Spinal cord (tissue), 10 donors: ENCODE measurements around the gene ZFHX2. TPM values are rescaled to one million over a fixed set of nuclear protein-coding genes. Genes with fewer than 3 reads are reported as not detected.

Source experiments
- DNase-seq, 6 donors: peaks; one replicate each; pipeline versions ENCODE4 v3.0.0 to v3.0.0-alpha.2; 2013 to 2015; ENCODE audit warnings: low spot score in 6 of 6, low read depth in 4 of 6
- H3K27ac ChIP-seq: one replicate; pipeline ENCODE4 v1.5.1; 2013; ENCODE audit warnings: low read depth, low read length, control low read depth
- H3K27me3 ChIP-seq: one replicate; pipeline ENCODE4 v1.6.1; 2013; ENCODE audit warnings: low read length; ENCODE audit not compliant: control insufficient read depth, insufficient read depth
- H3K36me3 ChIP-seq: one replicate; pipeline ENCODE4 v1.6.1; 2013; ENCODE audit warnings: low read length; ENCODE audit not compliant: control insufficient read depth, insufficient read depth
- H3K4me1 ChIP-seq: one replicate; pipeline ENCODE4 v1.6.1; 2013; ENCODE audit warnings: low read length; ENCODE audit not compliant: control insufficient read depth, insufficient read depth
- H3K4me3 ChIP-seq: one replicate; pipeline ENCODE4 v1.5.1; 2013; ENCODE audit warnings: low read depth, low read length, control low read depth
- H3K9me3 ChIP-seq: one replicate; pipeline ENCODE4 v1.6.1; 2013; ENCODE audit warnings: low read length; ENCODE audit not compliant: control insufficient read depth, insufficient read depth
- WGBS: methylation state at CpG from one replicate; pipeline ENCODE4 v1.1.5; 2013; ENCODE audit warnings: missing lambda C conversion rate; ENCODE audit not compliant: insufficient coverage; 5-methylcytosine and 5-hydroxymethylcytosine counted together
- polyA plus RNA-seq, 2 donors: library from polyadenylated mRNA; unstranded; fragments of 120-200 nt; gene quantifications; one replicate each; pipeline ENCODE4 v1.2.1, GENCODE V29; 2013; ENCODE audit not compliant: insufficient read length in 2 of 2
- total RNA-seq, 2 donors: library from RNA; depleted of rRNA in 1 of 2; stranded (reverse); fragments of 120-200 nt in 1 of 2; fragments of >200 nt in 1 of 2; gene quantifications; one replicate each; pipeline versions ENCODE4 v1.2.3 to v1.2.4, GENCODE V29; 2013 to 2014
- donor health status: healthy.

The ZFHX2 gene
- total and polyA plus RNA-seq, 4 donors = 1.8 to 31.3 (median 14.3) TPM

DNA sequence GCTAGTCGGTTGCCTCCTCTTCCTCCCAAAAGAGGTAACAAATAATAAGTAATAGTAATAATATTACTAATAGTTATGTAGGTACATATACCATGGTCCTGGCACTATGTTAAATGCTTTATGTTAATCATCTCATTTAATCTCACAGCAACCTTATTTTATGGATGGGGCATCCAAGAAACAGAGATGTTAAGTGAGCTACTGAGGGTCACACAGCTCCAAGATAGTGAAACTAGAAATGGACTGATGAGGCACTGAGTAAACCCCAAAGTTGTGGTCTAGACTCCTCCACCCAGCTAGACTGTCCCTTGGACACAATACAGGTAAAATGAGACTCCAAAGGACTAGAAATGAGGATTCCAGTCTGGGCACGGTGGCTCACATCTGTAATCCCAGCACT, 15.1 kb downstream of the ZFHX2 start:
- DNase-seq = no peak
- no peak overlapping the region for H3K4me3 ChIP-seq
- no peak overlapping the region for H3K27ac ChIP-seq
- H3K4me1 ChIP-seq = peaks cover 29% of the 10 kb centered on the region
- H3K36me3 ChIP-seq = peaks cover 49% of the 10 kb centered on the region
- WGBS = 83% methylated on average over 1 of the region's 2 CpGs
- no peaks in the 10 kb centered on the region for H3K9me3 ChIP-seq
- no peaks in the 10 kb centered on the region for H3K27me3 ChIP-seq

DNA sequence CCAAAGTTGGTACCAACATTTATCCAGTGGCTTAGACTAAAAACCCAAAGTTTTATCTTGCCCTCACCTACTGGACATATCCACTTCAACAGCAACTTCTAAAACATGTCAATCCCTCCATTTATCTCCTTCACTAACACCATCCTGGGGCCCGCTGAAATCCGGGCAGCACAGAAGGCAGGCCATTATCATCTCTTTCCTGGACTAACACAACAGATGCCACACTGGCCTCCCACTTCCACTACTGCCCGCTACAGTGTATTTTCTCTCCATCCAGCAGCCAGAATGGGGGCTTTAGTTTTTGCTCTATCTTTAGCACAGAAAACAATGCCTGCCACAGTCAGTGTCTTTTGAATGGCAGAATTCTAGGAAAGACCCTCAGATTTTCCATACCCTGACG, 15.6 kb downstream of the ZFHX2 start:
- Histone ChIP-seq H3K4me1 (peaks cover 35% of the 10 kb centered on the region), H3K4me3 (no peak overlapping the region), H3K27me3 (no peaks in the 10 kb centered on the region), H3K27ac (no peak overlapping the region), H3K9me3 (no peaks in the 10 kb centered on the region), H3K36me3 (peaks cover 55% of the 10 kb centered on the region)
- WGBS = 76% methylated on average over 3 of the region's 4 CpGs
- DNase-seq = no peak

DNA sequence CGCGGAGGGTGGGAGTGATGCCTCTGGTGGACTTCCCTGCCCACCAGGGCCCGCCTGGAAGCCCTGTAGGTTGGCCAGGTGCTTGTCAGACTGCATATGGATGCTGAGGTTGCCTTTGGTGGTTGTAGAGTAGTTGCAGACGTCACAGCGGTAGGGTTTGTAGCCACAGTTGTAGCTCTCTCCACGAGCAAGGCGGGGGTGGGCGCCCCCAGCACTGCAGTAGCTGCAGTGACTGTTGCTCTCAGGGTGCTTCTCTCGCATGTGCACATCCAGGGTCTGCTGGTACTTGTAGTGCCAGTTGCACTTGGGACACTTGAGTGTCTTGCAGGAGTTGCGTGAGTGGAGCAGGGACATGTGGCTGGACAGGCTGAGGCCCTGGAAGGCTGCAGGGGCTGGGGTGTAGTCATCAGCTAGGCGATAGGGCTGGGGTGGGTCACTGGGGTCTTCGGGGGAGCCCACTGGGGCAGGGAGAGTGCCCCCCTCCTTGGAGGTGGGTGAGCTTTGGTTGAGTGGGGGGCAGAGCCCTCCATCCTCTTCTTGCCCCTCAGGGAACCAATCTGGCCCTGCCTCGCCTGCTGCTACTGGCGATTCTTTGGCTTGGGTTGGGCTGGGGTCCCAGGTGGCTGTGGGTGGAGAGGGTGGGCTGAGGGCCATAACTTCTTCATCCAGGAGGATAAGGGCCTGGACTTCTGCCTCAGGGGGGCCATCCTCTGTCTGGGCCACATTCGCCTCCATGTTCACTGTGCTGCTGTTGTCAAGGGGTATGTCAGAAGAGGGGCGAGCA, 17.7 kb downstream of the ZFHX2 start:
- Histone ChIP-seq H3K9me3 (no peaks in the 10 kb centered on the region), H3K27me3 (no peaks in the 10 kb centered on the region), H3K36me3 (peaks cover 73% of the 10 kb centered on the region), H3K4me3 (no peak overlapping the region), H3K4me1 (peaks cover 37% of the 10 kb centered on the region), H3K27ac (no peak overlapping the region)
- 90% methylated on average over 12 of the region's 16 CpGs for WGBS
- no peak for DNase-seq

DNA sequence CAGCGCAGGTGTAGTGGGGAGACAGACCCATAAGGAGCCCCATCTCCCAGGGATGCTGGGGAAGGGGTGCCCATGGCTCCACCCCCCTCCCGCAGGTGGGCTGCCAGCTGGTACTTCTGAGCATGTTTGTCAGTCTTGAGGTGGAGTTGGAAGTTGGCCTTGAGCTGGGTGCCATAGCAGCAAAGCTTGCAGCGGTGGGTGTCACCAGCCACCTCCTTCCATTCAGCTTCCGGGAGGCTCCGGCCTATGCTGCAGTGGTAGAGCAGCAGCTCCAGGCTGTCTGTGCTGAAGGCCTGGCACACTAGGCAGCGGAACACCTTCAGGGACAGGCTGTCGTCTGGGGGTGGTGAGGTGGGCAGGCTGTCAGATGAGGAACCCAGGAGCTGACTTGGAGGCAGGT, 18.9 kb downstream of the ZFHX2 start:
- Histone ChIP-seq H3K27ac (no peak overlapping the region), H3K9me3 (no peaks in the 10 kb centered on the region), H3K4me3 (no peak overlapping the region), H3K36me3 (peaks cover 83% of the 10 kb centered on the region), H3K4me1 (peaks cover 37% of the 10 kb centered on the region), H3K27me3 (no peaks in the 10 kb centered on the region)
- WGBS = 100% methylated on average over 5 of the region's 7 CpGs
- no peak for DNase-seq

DNA sequence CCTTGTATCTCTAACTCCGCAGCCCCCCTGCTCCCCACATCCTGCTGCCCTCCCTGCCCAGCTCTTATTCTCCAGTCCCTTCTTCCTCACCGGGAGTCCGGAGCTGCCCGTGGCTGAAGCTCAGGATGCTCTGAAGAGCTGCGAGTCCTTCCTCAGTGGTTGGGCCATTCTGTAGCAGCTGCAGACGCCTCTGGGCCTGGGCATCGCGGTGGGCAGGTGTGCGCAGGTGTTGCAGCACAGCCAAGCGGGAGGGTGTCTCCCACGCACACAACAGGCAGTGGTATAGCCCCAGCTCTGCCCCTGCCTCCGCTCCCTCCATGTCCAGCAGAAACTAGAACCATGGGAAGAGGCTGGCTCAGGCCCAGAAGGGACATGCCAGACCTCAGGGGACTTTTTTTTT, 20.2 kb downstream of the ZFHX2 start:
- Histone ChIP-seq H3K27me3 (no peaks in the 10 kb centered on the region), H3K4me3 (no peak overlapping the region), H3K36me3 (peaks cover 90% of the 10 kb centered on the region), H3K27ac (no peak overlapping the region), H3K4me1 (peaks cover 31% of the 10 kb centered on the region), H3K9me3 (no peaks in the 10 kb centered on the region)
- 94% methylated on average over 12 of the region's 12 CpGs for WGBS
- DNase-seq = no peak

DNA sequence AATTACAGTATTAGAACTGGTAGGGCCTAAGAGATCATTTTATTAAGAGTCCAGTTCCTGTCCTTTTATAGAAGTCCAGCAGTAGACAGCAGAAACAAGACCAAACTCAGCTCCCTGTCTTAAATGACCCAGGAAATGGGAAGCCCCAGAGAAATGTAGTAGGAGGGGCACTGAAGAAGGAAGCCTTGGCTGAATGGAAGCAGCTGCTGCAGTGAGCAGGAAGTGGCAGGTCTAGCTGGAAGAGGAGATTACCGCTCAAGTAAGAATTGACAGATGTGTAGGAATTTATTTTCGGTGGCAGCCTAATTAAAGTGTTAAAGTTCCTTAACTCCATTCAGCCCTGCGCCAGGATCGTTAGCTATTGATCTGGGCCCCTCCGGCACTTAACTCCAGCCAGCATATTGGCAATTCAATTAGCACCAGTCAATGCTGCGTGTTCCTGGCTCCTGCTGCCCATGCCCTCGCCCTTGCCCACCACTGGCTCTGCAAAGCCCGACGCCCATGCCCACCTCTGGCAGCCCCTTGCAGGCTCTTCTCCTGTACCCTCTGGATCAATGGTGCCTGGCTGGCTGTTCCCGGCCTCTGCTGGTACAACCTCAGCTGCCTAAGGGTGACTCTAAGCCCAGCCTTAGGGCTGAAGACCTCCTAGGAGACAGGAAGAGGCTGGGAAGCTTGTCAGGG, 21.1 kb downstream of the ZFHX2 start:
- H3K9me3 ChIP-seq = no peaks in the 10 kb centered on the region
- H3K36me3 ChIP-seq = peaks cover 94% of the 10 kb centered on the region
- peak overlapping the region; percentile 89 for H3K27ac ChIP-seq
- 82% methylated on average over 8 of the region's 10 CpGs for WGBS
- peaks cover 31% of the 10 kb centered on the region for H3K4me1 ChIP-seq
- H3K27me3 ChIP-seq = no peaks in the 10 kb centered on the region
- DNase-seq = no peak
- H3K4me3 ChIP-seq = no peak overlapping the region

- 43% methylated on average over 1 of the region's 3 CpGs for WGBS
These were observed 22.5 kb downstream of the ZFHX2 start for GRCh38 chr14:23529016-23529415.

GRCh38 chr14:23528555-23528954, 23.0 kb downstream of the ZFHX2 start:
- peak overlapping the region; percentile 89 for H3K27ac ChIP-seq
- WGBS = 75% methylated on average over 1 of the region's 1 CpG
- H3K36me3 ChIP-seq = peaks cover 97% of the 10 kb centered on the region
- no peak overlapping the region for H3K4me3 ChIP-seq
- no peak for DNase-seq
- peaks cover 34% of the 10 kb centered on the region for H3K4me1 ChIP-seq
- H3K27me3 ChIP-seq = no peaks in the 10 kb centered on the region
- no peaks in the 10 kb centered on the region for H3K9me3 ChIP-seq

More at GRCh38 chr14:23529016-23529415, 22.5 kb downstream of the ZFHX2 start:
- Histone ChIP-seq H3K4me3 (no peak overlapping the region), H3K4me1 (peaks cover 34% of the 10 kb centered on the region), H3K9me3 (no peaks in the 10 kb centered on the region), H3K27me3 (no peaks in the 10 kb centered on the region), H3K36me3 (peaks cover 97% of the 10 kb centered on the region), H3K27ac (peak overlapping the region; percentile 89)
- no peak for DNase-seq

DNA sequence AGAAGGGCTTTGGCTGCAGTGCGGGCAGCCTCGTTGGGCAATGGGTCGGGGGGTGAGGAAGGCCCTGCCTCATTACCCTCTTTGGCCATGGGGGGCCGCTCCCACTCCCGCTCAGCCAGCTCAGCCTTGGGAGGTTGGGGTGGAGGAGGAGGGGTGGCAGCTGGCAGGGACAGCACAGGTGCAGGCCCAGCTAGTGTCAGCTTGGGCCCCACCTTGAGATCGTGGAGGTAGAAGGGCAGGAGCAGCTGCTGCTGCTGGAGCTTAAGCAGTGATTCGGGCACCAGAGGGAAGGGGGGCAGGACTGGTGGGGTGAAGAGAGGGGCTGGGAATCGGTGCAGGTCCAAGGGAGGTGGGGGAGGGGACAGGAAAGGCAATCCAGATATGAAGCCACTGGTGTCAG, 26.0 kb downstream of the ZFHX2 start:
- Histone ChIP-seq H3K9me3 (no peaks in the 10 kb centered on the region), H3K27me3 (no peaks in the 10 kb centered on the region), H3K27ac (no peak overlapping the region), H3K36me3 (peaks cover 93% of the 10 kb centered on the region), H3K4me1 (peaks cover 43% of the 10 kb centered on the region), H3K4me3 (no peak overlapping the region)
- 73% methylated on average over 7 of the region's 8 CpGs for WGBS
- DNase-seq = no peak

- Histone ChIP-seq H3K9me3 (no peaks in the 10 kb centered on the region), H3K4me1 (peaks cover 43% of the 10 kb centered on the region), H3K36me3 (peaks cover 96% of the 10 kb centered on the region), H3K27ac (no peak overlapping the region), H3K27me3 (no peaks in the 10 kb centered on the region), H3K4me3 (no peak overlapping the region)
- 89% methylated on average over 8 of the region's 14 CpGs for WGBS
- no peak for DNase-seq
These were observed 26.6 kb downstream of the ZFHX2 start for GRCh38 chr14:23524954-23525353.
